DMS153 (cell line): ENCODE results near the gene KCNIP4.

Experiments used
- DNase-seq: peaks from one replicate; lab custom pipeline; 2025; lab: John Stamatoyannopoulos, UW

KCNIP4 gene

GRCh38 chr4:21045119-21045518 is 903.5 kb downstream of the KCNIP4 start:
- DNase-seq: no peak

GRCh38 chr4:21041708-21042107 is 906.9 kb downstream of the KCNIP4 start:
- DNase-seq: no peak

- DNase-seq: no peak
Measured at GRCh38 chr4:21034728-21035127, 913.8 kb downstream of the KCNIP4 start.

- no peak for DNase-seq
Measured at GRCh38 chr4:21032089-21032645, 916.4 kb downstream of the KCNIP4 start.

GRCh38 chr4:21018817-21019216 is 929.8 kb downstream of the KCNIP4 start:
- no peak for DNase-seq

- DNase-seq: no peak
Measured at GRCh38 chr4:21013501-21013900, 935.1 kb downstream of the KCNIP4 start.

- DNase-seq: no peak
Measured at GRCh38 chr4:21012851-21013331, 935.7 kb downstream of the KCNIP4 start.

GRCh38 chr4:21011106-21011505 is 937.5 kb downstream of the KCNIP4 start:
- DNase-seq: no peak

GRCh38 chr4:21009956-21010355 is 938.6 kb downstream of the KCNIP4 start:
- DNase-seq: no peak

- no peak for DNase-seq
Measured at GRCh38 chr4:21005647-21006046, 942.9 kb downstream of the KCNIP4 start.

GRCh38 chr4:21002976-21003375 is 945.6 kb downstream of the KCNIP4 start:
- DNase-seq: no peak

- DNase-seq: no peak
Measured at GRCh38 chr4:21002286-21002685, 946.3 kb downstream of the KCNIP4 start.

- DNase-seq: no peak
Measured at GRCh38 chr4:21001490-21001889, 947.1 kb downstream of the KCNIP4 start.

GRCh38 chr4:20997886-20998285 is 950.7 kb downstream of the KCNIP4 start:
- no peak for DNase-seq

- DNase-seq: no peak
Measured at GRCh38 chr4:20995610-20996009, 953.0 kb downstream of the KCNIP4 start.

GRCh38 chr4:20995015-20995414 is 953.6 kb downstream of the KCNIP4 start:
- no peak for DNase-seq

GRCh38 chr4:20992002-20992401 is 956.6 kb downstream of the KCNIP4 start:
- DNase-seq: no peak

GRCh38 chr4:20987191-20987590 is 961.4 kb downstream of the KCNIP4 start:
- no peak for DNase-seq

GRCh38 chr4:20984576-20984836 is 964.1 kb downstream of the KCNIP4 start:
- no peak for DNase-seq

GRCh38 chr4:20983763-20984575 is 964.6 kb downstream of the KCNIP4 start:
- no peak for DNase-seq

GRCh38 chr4:20982544-20982943 is 966.0 kb downstream of the KCNIP4 start:
- no peak for DNase-seq

- no peak for DNase-seq
Measured at GRCh38 chr4:20960291-20960690, 988.3 kb downstream of the KCNIP4 start.

- no peak for DNase-seq
Measured at GRCh38 chr4:20954541-20954940, 994.0 kb downstream of the KCNIP4 start.

GRCh38 chr4:20944961-20945360 is 1003.6 kb downstream of the KCNIP4 start:
- DNase-seq: no peak
